ENCODE results near the gene GPC3. TPM values are rescaled to one million over a fixed set of nuclear protein-coding genes. Genes with fewer than 3 reads are reported as not detected.

Gene GPC3
- total RNA-seq, 2 donors from 2014 or later = not detected

- H3K4me3 Mint-ChIP-seq = no peak overlapping the region
- H3K27me3 Mint-ChIP-seq = peaks cover 11 to 27% of the 10 kb centered on the region in 2 donors
- H3K27ac Mint-ChIP-seq = no peak overlapping the region
- H3K9me3 Mint-ChIP-seq = no peaks in the 10 kb centered on the region
- no peak for DNase-seq (ENCODE audit: low spot score)
- H3K36me3 Mint-ChIP-seq = no peaks in the 10 kb centered on the region
- ATAC-seq = no peak
- no peaks in the 10 kb centered on the region for H3K4me1 Mint-ChIP-seq (ENCODE audit: low read depth in 2 of 2)
Observed at GRCh38 chrX:133947996-133948395, 37.4 kb downstream of the GPC3 start.

GRCh38 chrX:133947022-133947421 lies 38.4 kb downstream of the GPC3 start:
- Mint-ChIP-seq H3K27ac (no peak overlapping the region), H3K36me3 (no peaks in the 10 kb centered on the region), H3K9me3 (no peaks in the 10 kb centered on the region), H3K27me3 (peaks cover 11 to 26% of the 10 kb centered on the region in 2 donors), H3K4me1 (ENCODE audit: low read depth in 2 of 2) (no peaks in the 10 kb centered on the region), H3K4me3 (no peak overlapping the region)
- ATAC-seq (no peak), DNase-seq (ENCODE audit: low spot score) (no peak)

- no peaks in the 10 kb centered on the region for H3K36me3 Mint-ChIP-seq
- ATAC-seq (no peak), DNase-seq (ENCODE audit: low spot score) (no peak)
- H3K4me3 Mint-ChIP-seq = no peak overlapping the region
- H3K9me3 Mint-ChIP-seq = no peaks in the 10 kb centered on the region
- no peak overlapping the region for H3K27ac Mint-ChIP-seq
- H3K4me1 Mint-ChIP-seq (ENCODE audit: low read depth in 2 of 2) = no peaks in the 10 kb centered on the region
- H3K27me3 Mint-ChIP-seq = peaks cover 0 to 17% of the 10 kb centered on the region in 2 donors
Observed at GRCh38 chrX:133943507-133943906, 41.9 kb downstream of the GPC3 start.

GRCh38 chrX:133939655-133940302 lies 45.6 kb downstream of the GPC3 start:
- Mint-ChIP-seq H3K4me3 (no peak overlapping the region), H3K4me1 (ENCODE audit: low read depth in 2 of 2) (no peaks in the 10 kb centered on the region), H3K27me3 (peaks cover 0 to 17% of the 10 kb centered on the region in 2 donors), H3K9me3 (no peaks in the 10 kb centered on the region), H3K36me3 (no peaks in the 10 kb centered on the region), H3K27ac (no peak overlapping the region)
- DNase-seq (ENCODE audit: low spot score) (no peak), ATAC-seq (no peak)

- H3K36me3 Mint-ChIP-seq = no peaks in the 10 kb centered on the region
- DNase-seq (ENCODE audit: low spot score) = no peak
- no peak for ATAC-seq
- H3K27ac Mint-ChIP-seq = no peak overlapping the region
- no peaks in the 10 kb centered on the region for H3K9me3 Mint-ChIP-seq
- no peak overlapping the region for H3K4me3 Mint-ChIP-seq
- H3K4me1 Mint-ChIP-seq (ENCODE audit: low read depth in 2 of 2) = no peaks in the 10 kb centered on the region
- peaks cover 0 to 13% of the 10 kb centered on the region in 2 donors for H3K27me3 Mint-ChIP-seq
Observed at GRCh38 chrX:133938530-133938929, 46.9 kb downstream of the GPC3 start.

- no peak overlapping the region for H3K27ac Mint-ChIP-seq
Observed at GRCh38 chrX:133937022-133937421, 48.4 kb downstream of the GPC3 start.

GRCh38 chrX:133935076-133935475 lies 50.3 kb downstream of the GPC3 start:
- H3K4me1 Mint-ChIP-seq (ENCODE audit: low read depth in 2 of 2) = no peaks in the 10 kb centered on the region
- H3K36me3 Mint-ChIP-seq = no peaks in the 10 kb centered on the region
- no peaks in the 10 kb centered on the region for H3K9me3 Mint-ChIP-seq
- no peak overlapping the region for H3K27ac Mint-ChIP-seq
- DNase-seq (ENCODE audit: low spot score) (no peak), ATAC-seq (no peak)
- H3K27me3 Mint-ChIP-seq = peaks cover 0 to 7% of the 10 kb centered on the region in 2 donors
- H3K4me3 Mint-ChIP-seq = no peak overlapping the region

More at GRCh38 chrX:133937022-133937421, 48.4 kb downstream of the GPC3 start:
- H3K36me3 Mint-ChIP-seq = no peaks in the 10 kb centered on the region
- ATAC-seq (no peak), DNase-seq (ENCODE audit: low spot score) (no peak)
- no peaks in the 10 kb centered on the region for H3K9me3 Mint-ChIP-seq
- no peak overlapping the region for H3K4me3 Mint-ChIP-seq
- no peaks in the 10 kb centered on the region for H3K4me1 Mint-ChIP-seq (ENCODE audit: low read depth in 2 of 2)
- peaks cover 0 to 11% of the 10 kb centered on the region in 2 donors for H3K27me3 Mint-ChIP-seq

GRCh38 chrX:133933316-133933715 lies 52.1 kb downstream of the GPC3 start:
- DNase-seq (ENCODE audit: low spot score) (no peak), ATAC-seq (no peak)
- H3K27ac Mint-ChIP-seq = no peak overlapping the region
- H3K4me3 Mint-ChIP-seq = no peak overlapping the region
- H3K9me3 Mint-ChIP-seq = no peaks in the 10 kb centered on the region
- H3K27me3 Mint-ChIP-seq = peaks cover 0 to 11% of the 10 kb centered on the region in 2 donors
- no peaks in the 10 kb centered on the region for H3K4me1 Mint-ChIP-seq (ENCODE audit: low read depth in 2 of 2)
- H3K36me3 Mint-ChIP-seq = no peaks in the 10 kb centered on the region

GRCh38 chrX:133929836-133930464 lies 55.4 kb downstream of the GPC3 start:
- ATAC-seq (no peak), DNase-seq (ENCODE audit: low spot score) (no peak)
- no peaks in the 10 kb centered on the region for H3K36me3 Mint-ChIP-seq
- no peak overlapping the region for H3K27ac Mint-ChIP-seq
- H3K27me3 Mint-ChIP-seq = peaks cover 0 to 16% of the 10 kb centered on the region in 2 donors
- no peak overlapping the region for H3K4me3 Mint-ChIP-seq
- H3K9me3 Mint-ChIP-seq = no peaks in the 10 kb centered on the region
- H3K4me1 Mint-ChIP-seq (ENCODE audit: low read depth in 2 of 2) = no peaks in the 10 kb centered on the region

- no peak for DNase-seq (ENCODE audit: low spot score)
- no peaks in the 10 kb centered on the region for H3K36me3 Mint-ChIP-seq
- peaks cover 0 to 19% of the 10 kb centered on the region in 2 donors for H3K27me3 Mint-ChIP-seq
- no peak for ATAC-seq
- no peaks in the 10 kb centered on the region for H3K9me3 Mint-ChIP-seq
- no peak overlapping the region for H3K4me3 Mint-ChIP-seq
- no peaks in the 10 kb centered on the region for H3K4me1 Mint-ChIP-seq (ENCODE audit: low read depth in 2 of 2)
- no peak overlapping the region for H3K27ac Mint-ChIP-seq
Observed at GRCh38 chrX:133928365-133928764, 57.0 kb downstream of the GPC3 start.

- Mint-ChIP-seq H3K9me3 (no peaks in the 10 kb centered on the region), H3K4me1 (ENCODE audit: low read depth in 2 of 2) (peaks cover 7 to 8% of the 10 kb centered on the region in 2 donors), H3K27ac (no peak overlapping the region), H3K36me3 (no peaks in the 10 kb centered on the region), H3K4me3 (no peak overlapping the region), H3K27me3 (peaks cover 0 to 23% of the 10 kb centered on the region in 2 donors)
- DNase-seq (ENCODE audit: low spot score) (no peak), ATAC-seq (no peak)
Observed at GRCh38 chrX:133926809-133927208, 58.6 kb downstream of the GPC3 start.

GRCh38 chrX:133926099-133926498 lies 59.3 kb downstream of the GPC3 start:
- Mint-ChIP-seq H3K27me3 (peaks cover 0 to 25% of the 10 kb centered on the region in 2 donors), H3K4me3 (no peak overlapping the region), H3K4me1 (ENCODE audit: low read depth in 2 of 2) (peaks cover 7 to 10% of the 10 kb centered on the region in 2 donors), H3K9me3 (no peaks in the 10 kb centered on the region), H3K36me3 (no peaks in the 10 kb centered on the region), H3K27ac (no peak overlapping the region)
- ATAC-seq = no peak
- no peak for DNase-seq (ENCODE audit: low spot score)

- no peak overlapping the region for H3K4me3 Mint-ChIP-seq
- no peaks in the 10 kb centered on the region for H3K36me3 Mint-ChIP-seq
- no peak overlapping the region for H3K27ac Mint-ChIP-seq
- peaks cover 7 to 10% of the 10 kb centered on the region in 2 donors for H3K4me1 Mint-ChIP-seq (ENCODE audit: low read depth in 2 of 2)
- ATAC-seq (no peak), DNase-seq (ENCODE audit: low spot score) (no peak)
- H3K9me3 Mint-ChIP-seq = no peaks in the 10 kb centered on the region
- H3K27me3 Mint-ChIP-seq = peaks cover 0 to 21% of the 10 kb centered on the region in 2 donors
Observed at GRCh38 chrX:133924548-133924947, 60.8 kb downstream of the GPC3 start.

GRCh38 chrX:133923548-133923947 lies 61.8 kb downstream of the GPC3 start:
- DNase-seq (ENCODE audit: low spot score) = no peak
- Mint-ChIP-seq H3K36me3 (no peaks in the 10 kb centered on the region), H3K27me3 (peaks cover 0 to 21% of the 10 kb centered on the region in 2 donors), H3K4me1 (ENCODE audit: low read depth in 2 of 2) (peaks cover 7 to 10% of the 10 kb centered on the region in 2 donors), H3K9me3 (no peaks in the 10 kb centered on the region), H3K4me3 (no peak overlapping the region), H3K27ac (peak overlapping the region in 1 of 2 donors; percentile 80)
- no peak for ATAC-seq
